Stromal cell of bone marrow (primary cell): ENCODE data around the gene HTRA1.

Experiments
- DNase-seq: peaks from one replicate; pipeline ENCODE4 v3.0.0-alpha.2; 2012; ENCODE audit warnings: low read depth

HTRA1 gene

DNA sequence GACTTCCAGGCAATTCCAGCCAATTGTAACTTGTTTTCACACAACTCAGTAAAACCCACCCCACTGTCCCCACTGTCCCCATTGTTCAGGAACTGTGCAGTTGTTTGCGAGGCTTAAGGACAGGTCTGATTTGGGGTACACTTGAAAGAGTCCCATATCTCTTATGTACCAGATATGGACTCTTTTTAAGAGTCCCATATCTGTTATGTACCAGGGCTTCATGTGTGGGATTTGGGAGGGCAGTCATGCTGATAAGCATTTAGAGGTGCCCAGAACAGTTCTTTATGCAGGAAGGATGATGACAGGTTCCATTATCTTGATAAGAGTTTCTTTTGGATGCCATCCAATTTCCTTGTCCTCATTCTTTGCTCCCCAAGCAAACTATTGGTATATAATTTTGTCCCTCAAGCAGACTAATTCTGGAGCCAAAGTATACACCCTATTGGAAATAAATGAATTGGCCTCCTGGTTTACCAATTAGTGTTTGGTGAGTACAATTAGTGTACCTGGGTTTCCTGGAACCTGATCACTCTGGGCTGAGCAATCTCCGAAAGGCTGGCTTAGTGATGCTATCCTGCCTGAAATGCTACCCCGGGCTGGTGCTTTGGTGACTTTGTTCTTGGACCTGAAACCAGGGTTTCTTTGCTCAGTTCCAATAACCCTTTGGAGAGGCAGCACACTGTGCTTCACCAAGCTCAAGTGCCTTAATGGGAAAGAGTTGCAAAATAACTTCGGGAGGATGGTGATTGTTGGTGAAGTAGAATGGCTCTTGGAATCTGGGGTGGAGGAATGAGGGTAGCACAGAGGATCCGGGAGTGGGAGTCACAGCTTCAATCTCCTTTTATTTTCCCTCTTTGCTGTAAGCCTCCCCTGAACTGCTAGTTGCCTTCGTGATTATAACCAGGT is 93.0 kb downstream of the HTRA1 start:
- no peak for DNase-seq

DNA sequence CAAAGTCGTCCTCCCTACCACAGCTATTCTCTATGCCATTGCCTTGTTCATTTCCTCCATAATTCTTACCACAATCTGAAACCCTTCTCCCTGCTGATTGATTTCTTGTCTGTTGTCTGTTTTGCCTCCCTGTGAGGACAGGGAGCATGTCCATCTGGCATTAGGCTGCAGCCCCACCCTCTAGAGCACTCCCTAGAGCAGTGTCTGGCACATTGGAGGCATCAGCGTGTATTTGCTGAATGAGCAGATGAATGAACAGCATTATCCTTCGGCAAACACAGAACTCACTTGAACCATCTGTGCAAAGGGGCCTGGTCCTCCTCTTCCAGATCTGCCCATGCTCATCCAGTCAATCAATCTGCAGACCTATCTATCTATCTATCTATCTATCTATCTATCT is 94.1 kb downstream of the HTRA1 start:
- no peak for DNase-seq

DNA sequence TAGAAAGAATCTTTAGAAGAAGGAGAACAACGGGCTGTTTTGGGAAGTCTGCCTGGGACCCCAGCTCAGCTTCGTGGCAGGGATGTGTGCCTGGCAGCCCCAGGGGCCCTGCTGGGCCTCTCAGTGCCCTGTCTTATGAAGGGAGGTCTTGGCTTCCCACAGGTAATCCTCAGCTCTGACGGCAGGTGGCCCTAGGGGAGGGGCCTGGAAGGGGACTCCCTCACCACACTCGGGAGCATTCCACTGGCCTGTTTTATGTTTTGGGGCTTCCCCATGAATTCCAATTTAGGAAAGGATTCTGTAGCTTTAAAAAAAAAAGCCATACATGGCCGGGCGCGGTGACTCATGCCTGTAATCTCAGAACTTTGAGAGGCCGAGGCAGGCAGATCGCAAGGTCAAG is 96.2 kb downstream of the HTRA1 start:
- no peak for DNase-seq

DNA sequence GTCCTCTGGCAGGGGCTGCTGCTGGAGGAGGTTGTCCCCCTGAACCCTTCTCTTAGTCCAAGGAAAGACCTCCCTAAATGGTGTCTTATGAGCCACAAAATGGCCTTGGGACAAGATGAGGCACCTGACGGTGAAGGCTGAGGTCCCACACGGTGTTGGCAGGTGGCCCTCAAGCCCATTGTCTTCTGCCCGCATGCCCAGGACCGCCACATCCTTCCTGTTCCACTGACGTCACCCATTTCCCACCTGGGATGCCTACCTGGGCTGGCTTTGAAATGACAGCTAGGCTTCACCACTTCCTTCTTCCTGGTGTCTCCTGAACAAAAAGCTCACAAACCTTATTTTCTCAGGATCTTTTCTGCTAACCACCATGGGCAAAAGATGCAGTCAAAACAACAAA is 97.1 kb downstream of the HTRA1 start:
- no peak for DNase-seq

DNA sequence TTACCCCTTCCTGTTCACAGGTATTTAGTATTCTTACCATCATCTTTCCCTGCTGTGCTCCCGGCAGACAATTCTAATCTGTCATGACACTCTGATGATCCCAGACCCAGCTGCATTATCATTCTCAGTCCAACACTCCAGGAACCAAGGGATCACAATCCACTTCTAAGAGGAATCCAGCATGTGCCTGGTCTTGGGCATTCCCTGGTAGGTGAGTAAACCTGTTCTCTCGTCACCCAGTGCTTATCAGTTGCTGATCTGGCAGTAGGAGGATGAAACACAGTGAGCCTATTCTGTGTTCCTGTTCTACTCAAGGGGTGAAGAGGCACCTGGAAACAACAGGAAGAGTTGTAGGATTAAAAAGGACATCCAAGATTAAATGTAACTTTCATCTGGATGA is 97.9 kb downstream of the HTRA1 start:
- DNase-seq = no peak

DNA sequence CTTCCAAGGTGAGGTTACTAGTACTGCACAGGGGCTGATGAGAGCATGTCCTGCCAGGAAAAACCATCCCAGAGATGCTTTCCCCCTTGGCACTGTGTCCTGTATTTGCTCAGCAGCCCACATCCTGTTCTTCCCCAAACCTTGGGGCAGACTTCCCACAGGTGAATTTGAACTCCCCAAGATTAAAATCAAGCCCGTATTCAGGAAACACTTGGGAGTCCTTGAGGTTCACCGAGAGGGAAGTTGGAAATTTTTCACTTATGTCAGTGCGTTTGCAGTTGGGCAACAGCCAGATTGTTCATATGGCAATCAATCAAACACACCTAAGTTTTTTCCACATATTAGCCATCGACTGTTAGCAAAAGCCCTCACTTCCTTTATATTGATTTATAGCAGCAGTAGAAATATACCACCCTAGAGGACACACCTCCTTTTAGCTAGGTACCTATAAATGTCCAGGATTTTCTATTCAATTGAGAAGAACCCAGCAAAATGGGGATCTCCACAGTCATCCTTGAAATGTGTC is 99.0 kb downstream of the HTRA1 start, which contains the start of gene DMBT1:
Gene DMBT1, plus strand, starts transcription at position 476 of the 526 bp plus-strand sequence. Its CDS starts 17 bp downstream, at position 493.
- DNase-seq = no peak

DNA sequence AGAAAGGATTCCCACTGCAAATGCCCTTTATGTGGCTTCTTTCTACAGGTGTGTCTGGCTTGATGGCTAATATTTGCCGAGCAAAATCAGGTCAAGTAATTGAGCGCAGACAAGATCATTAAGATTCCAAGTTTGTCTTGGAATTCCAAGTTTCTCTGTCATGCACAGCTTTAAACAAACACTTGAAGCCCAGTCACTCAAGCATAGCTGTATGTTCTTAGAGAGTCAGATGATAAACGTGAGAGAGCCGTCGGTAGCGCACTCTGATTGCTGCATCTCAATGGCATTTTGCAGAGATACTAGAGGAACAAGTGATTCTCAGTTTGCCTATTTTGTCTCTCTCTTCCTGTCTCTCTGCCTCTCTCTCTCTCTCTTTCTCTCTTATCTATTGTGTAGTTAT is 99.9 kb downstream of the HTRA1 start:
- DNase-seq = no peak

DNA sequence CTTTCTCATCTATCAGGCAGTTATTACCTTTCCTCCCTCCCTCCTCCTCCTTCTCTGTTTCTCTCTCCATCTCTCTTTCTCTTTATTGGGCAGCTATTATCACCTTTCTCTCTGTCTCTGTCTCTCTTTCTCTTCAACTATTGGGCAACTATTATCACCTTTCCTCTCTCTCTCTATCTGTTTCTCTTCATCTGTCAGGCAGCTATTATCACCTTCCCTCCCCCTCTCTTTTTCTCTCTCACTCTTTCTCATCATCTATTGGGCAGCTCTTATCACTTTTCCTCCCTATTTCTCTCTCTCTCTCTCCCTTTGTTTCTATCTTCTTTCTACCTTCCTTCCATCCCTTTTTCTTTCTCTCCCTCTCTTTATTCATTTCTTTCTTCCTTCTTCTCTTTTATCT is 100.4 kb downstream of the HTRA1 start:
- DNase-seq = no peak
